Measurements from ENCODE around the gene CCL25. TPM values are rescaled to one million over a fixed set of nuclear protein-coding genes. Genes with fewer than 3 reads are reported as not detected.

Gene CCL25
- total and polyA plus RNA-seq, 8 donors: 0.23 to 0.46 (median 0.37) TPM; not detected in 4

- no peak overlapping the region for H3K27ac ChIP-seq
- H3K9me3 ChIP-seq: peaks cover 0 to 4% of the 10 kb centered on the region in 2 donors
- ATAC-seq (no peak), DNase-seq (no peak)
- intact Hi-C loops (cut with DNase I): no loop called here
- H3K4me1 ChIP-seq: no peaks in the 10 kb centered on the region
- H3K4me3 ChIP-seq: no peak overlapping the region
- no peaks in the 10 kb centered on the region for H3K27me3 ChIP-seq
- no peak for TF ChIP-seq CTCF (IDR thresholded peaks at IDR 0.05)
- H3K36me3 ChIP-seq: no peaks in the 10 kb centered on the region
Measured at GRCh38 chr19:8086849-8087248, 34.3 kb downstream of the CCL25 start.

- DNase-seq (no peak), ATAC-seq (no peak)
- H3K27me3 ChIP-seq: no peaks in the 10 kb centered on the region
- no peak overlapping the region for H3K27ac ChIP-seq
- H3K4me1 ChIP-seq: no peaks in the 10 kb centered on the region
- no peak for TF ChIP-seq CTCF (IDR thresholded peaks at IDR 0.05)
- intact Hi-C loops (cut with DNase I): no loop called here
- H3K9me3 ChIP-seq: peaks cover 0 to 4% of the 10 kb centered on the region in 2 donors
- H3K36me3 ChIP-seq: no peaks in the 10 kb centered on the region
- H3K4me3 ChIP-seq: no peak overlapping the region
Measured at GRCh38 chr19:8087876-8088275, 35.3 kb downstream of the CCL25 start.

GRCh38 chr19:8088752-8089663, 36.4 kb downstream of the CCL25 start:
- TF ChIP-seq CTCF (IDR thresholded peaks at IDR 0.05): no peak
- intact Hi-C loops (cut with DNase I): no loop called here
- Histone ChIP-seq H3K4me1 (no peaks in the 10 kb centered on the region), H3K27me3 (no peaks in the 10 kb centered on the region), H3K4me3 (no peak overlapping the region), H3K9me3 (peaks cover 0 to 14% of the 10 kb centered on the region in 2 donors), H3K36me3 (no peaks in the 10 kb centered on the region), H3K27ac (no peak overlapping the region)
- DNase-seq: no peak
- ATAC-seq: no peak

- Histone ChIP-seq H3K36me3 (no peaks in the 10 kb centered on the region), H3K4me3 (no peak overlapping the region), H3K9me3 (peaks cover 0 to 24% of the 10 kb centered on the region in 2 donors), H3K4me1 (no peaks in the 10 kb centered on the region), H3K27ac (no peak overlapping the region), H3K27me3 (no peaks in the 10 kb centered on the region)
- DNase-seq (no peak), ATAC-seq (no peak)
- TF ChIP-seq CTCF (IDR thresholded peaks at IDR 0.05): no peak
- intact Hi-C loops (cut with DNase I): no loop called here
Measured at GRCh38 chr19:8089664-8090601, 37.4 kb downstream of the CCL25 start.

- ATAC-seq (no peak), DNase-seq (no peak)
- Histone ChIP-seq H3K27me3 (no peaks in the 10 kb centered on the region), H3K4me3 (no peak overlapping the region), H3K27ac (no peak overlapping the region), H3K36me3 (no peaks in the 10 kb centered on the region), H3K9me3 (peaks cover 7 to 34% of the 10 kb centered on the region in 2 donors), H3K4me1 (no peaks in the 10 kb centered on the region)
- intact Hi-C loops (cut with DNase I): no loop called here
- no peak for TF ChIP-seq CTCF (IDR thresholded peaks at IDR 0.05)
Measured at GRCh38 chr19:8090950-8091349, 38.4 kb downstream of the CCL25 start.

Data from left lung (tissue), 10 donors.